IMR-90 (cell line): ENCODE results near the gene NHLRC2. TPM values are rescaled to one million over a fixed set of nuclear protein-coding genes. Genes with fewer than 3 reads are reported as not detected.

ENCODE experiments used
- ATAC-seq: fragments of 200-7000 bp; cut with Tn5 transposase; 2 replicates; pipeline ENCODE4 v1.9.1; 2020; ENCODE audit warnings: low read depth, mild to moderate bottlenecking, moderate library complexity
- BruUV-seq: library from RNA; stranded (reverse); fragments of 400-500 nt; replicated peaks from 2 replicates; lab custom pipeline; 2021; lab: Mats Ljungman, UMichigan
- CTCF ChIA-PET: fragments of 300-600 bp; formaldehyde crosslinking; extraction: SDS; loops from one replicate; lab custom pipeline; 2021; ENCODE audit warnings: antibody characterized with exemption; lab: Yijun Ruan, JAX
- POLR2A ChIA-PET: fragments of 300-600 bp; sonication (Branson Sonifier 250); formaldehyde crosslinking; loops from one replicate; lab custom pipeline; 2022; ENCODE audit warnings: antibody characterized with exemption; ENCODE audit not compliant: unreplicated experiment; lab: Charles Lee
- DNase-seq: peaks from one replicate; pipeline ENCODE4 v3.0.0; 2013
- H2AFZ ChIP-seq: replicated peaks from 2 replicates; pipeline ENCODE3; 2013; ENCODE audit warnings: low read length, mild to moderate bottlenecking; ENCODE audit not compliant: poor library complexity
- H2AK5ac ChIP-seq: 2 replicates; pipeline ENCODE4 v1.6.1; 2013; ENCODE audit warnings: low read depth, low read length, inconsistent platforms
- H2AK9ac ChIP-seq: replicated peaks from 2 replicates; pipeline ENCODE3; 2013; ENCODE audit warnings: mild to moderate bottlenecking, low read depth, low read length, moderate library complexity; ENCODE audit not compliant: poor library complexity
- H2BK120ac ChIP-seq: 2 replicates; pipeline ENCODE4 v1.6.1; 2013; ENCODE audit warnings: low read depth, low read length, inconsistent platforms
- H2BK15ac ChIP-seq: 3 replicates; pipeline ENCODE4 v1.6.1; 2013; ENCODE audit warnings: low read depth, low read length, inconsistent platforms
- H2BK20ac ChIP-seq: 2 replicates; pipeline ENCODE4 v1.6.1; 2013; ENCODE audit warnings: low read depth, mild to moderate bottlenecking, inconsistent platforms, low read length, moderate library complexity
- H2BK5ac ChIP-seq: 2 replicates; pipeline ENCODE4 v1.6.1; 2013; ENCODE audit warnings: mild to moderate bottlenecking, low read depth, low read length, inconsistent platforms; ENCODE audit not compliant: poor library complexity, severe bottlenecking
- H3K14ac ChIP-seq: replicated peaks from 2 replicates; pipeline ENCODE4 v1.6.1; 2013; ENCODE audit warnings: low read depth, low read length, inconsistent platforms
- H3K18ac ChIP-seq: 2 replicates; pipeline ENCODE4 v1.6.1; 2013; ENCODE audit warnings: low read depth, low read length, control low read depth
- H3K23ac ChIP-seq: 2 replicates; pipeline ENCODE4 v1.6.1; 2013; ENCODE audit warnings: low read depth, low read length, inconsistent platforms
- H3K27ac ChIP-seq: 2 replicates; pipeline ENCODE4 v1.5.1; 2013; ENCODE audit warnings: mild to moderate bottlenecking, control low read depth, low read length; ENCODE audit not compliant: insufficient read depth
- H3K27me3 ChIP-seq: 2 replicates; pipeline ENCODE4 v1.6.1; 2013; ENCODE audit warnings: low read length; ENCODE audit not compliant: control insufficient read depth, insufficient read depth
- H3K36me3 ChIP-seq: 2 replicates; pipeline ENCODE4 v1.6.1; 2013; ENCODE audit warnings: low read length, mixed read lengths; ENCODE audit not compliant: control insufficient read depth, insufficient read depth
- H3K4ac ChIP-seq: 2 replicates; pipeline ENCODE4 v1.6.1; 2013; ENCODE audit warnings: low read depth, low read length, inconsistent platforms
- H3K4me1 ChIP-seq: 2 replicates; pipeline ENCODE4 v1.6.1; 2013; ENCODE audit warnings: low read length, mixed read lengths; ENCODE audit not compliant: control insufficient read depth, insufficient read depth
- H3K4me2 ChIP-seq: 2 replicates; pipeline ENCODE4 v1.6.1; 2013; ENCODE audit warnings: low read depth, mild to moderate bottlenecking, control low read depth, low read length, moderate library complexity
- H3K4me3 ChIP-seq: 2 replicates; pipeline ENCODE4 v1.5.1; 2013; ENCODE audit warnings: low read depth, mild to moderate bottlenecking, control low read depth, low read length, moderate library complexity; ENCODE audit not compliant: insufficient read depth
- H3K56ac ChIP-seq: 2 replicates; pipeline ENCODE4 v1.6.1; 2013; ENCODE audit warnings: low read length, inconsistent platforms; ENCODE audit not compliant: insufficient read depth; ENCODE audit errors: extremely low read depth
- H3K79me1 ChIP-seq, 2 experiments: 2 replicates each; pipeline ENCODE4 v1.6.1; 2013; ENCODE audit warnings: low read length in 2 of 2, inconsistent platforms in 1 of 2, low read depth in 1 of 2
- H3K9ac ChIP-seq: 2 replicates; pipeline ENCODE4 v1.6.1; 2013; ENCODE audit warnings: low read depth, low read length, control low read depth
- H3K9me1 ChIP-seq: 2 replicates; pipeline ENCODE4 v1.6.1; 2013; ENCODE audit warnings: low read length, inconsistent platforms; ENCODE audit not compliant: insufficient read depth
- H3K9me3 ChIP-seq: 2 replicates; pipeline ENCODE4 v1.6.1; 2013; ENCODE audit warnings: low read length; ENCODE audit not compliant: control insufficient read depth, insufficient read depth
- H4K20me1 ChIP-seq: 2 replicates; pipeline ENCODE4 v1.6.1; 2013; ENCODE audit warnings: low read length, inconsistent platforms; ENCODE audit not compliant: insufficient read depth
- H4K5ac ChIP-seq: 2 replicates; pipeline ENCODE4 v1.6.1; 2013; ENCODE audit warnings: mild to moderate bottlenecking, low read depth, low read length, control low read depth
- H4K8ac ChIP-seq, 2 experiments: 2 replicates each; pipeline ENCODE4 v1.6.1; 2013; ENCODE audit warnings: low read depth in 2 of 2, low read length in 2 of 2, control low read depth in 1 of 2, inconsistent platforms in 1 of 2
- H4K91ac ChIP-seq: 2 replicates; pipeline ENCODE4 v1.6.1; 2013; ENCODE audit warnings: low read depth, low read length, inconsistent platforms; ENCODE audit not compliant: insufficient read depth
- BHLHE40 ChIP-seq: fragments of 150-350 bp; IDR thresholded peaks from 2 replicates; pipeline ENCODE4 v1.6.1; 2016; ENCODE audit warnings: mild to moderate bottlenecking, low read depth, low read length
- CEBPB ChIP-seq: IDR thresholded peaks from 2 replicates; pipeline ENCODE4 v1.6.1; 2012; ENCODE audit warnings: low read depth, low read length, improper control_type of control experiment
- CHD1 ChIP-seq: IDR thresholded peaks from 2 replicates; pipeline ENCODE4 v1.6.1; 2012; ENCODE audit warnings: low read depth, low read length, improper control_type of control experiment
- CTCF ChIP-seq: conservative IDR thresholded peaks from 2 replicates; pipeline ENCODE4 v1.5.1; 2012; ENCODE audit warnings: mild to moderate bottlenecking, low read depth, low read length, improper control_type of control experiment
- FOS ChIP-seq: fragments of 150-350 bp; IDR thresholded peaks from 2 replicates; pipeline ENCODE4 v1.6.1; 2016; ENCODE audit warnings: low read depth, low read length
- MAFK ChIP-seq: IDR thresholded peaks from 2 replicates; pipeline ENCODE4 v1.6.1; 2012; ENCODE audit warnings: low read depth, low read length, improper control_type of control experiment
- MAZ ChIP-seq: IDR thresholded peaks from 2 replicates; pipeline ENCODE4 v1.6.1; 2012; ENCODE audit warnings: low read depth, mild to moderate bottlenecking, low read length, improper control_type of control experiment, moderate library complexity, borderline replicate concordance
- MXI1 ChIP-seq: IDR thresholded peaks from 2 replicates; pipeline ENCODE4 v1.6.1; 2012; ENCODE audit warnings: low read depth, mild to moderate bottlenecking, low read length, moderate library complexity, borderline replicate concordance
- NFE2L2 ChIP-seq: fragments of 150-350 bp; IDR thresholded peaks from 2 replicates; pipeline ENCODE4 v1.6.1; 2016; ENCODE audit warnings: low read depth, mild to moderate bottlenecking, low read length
- POLR2A ChIP-seq: IDR thresholded peaks from 2 replicates; pipeline ENCODE4 v1.6.1; 2012; ENCODE audit warnings: mild to moderate bottlenecking, low read depth, low read length
- RAD21 ChIP-seq: IDR thresholded peaks from 2 replicates; pipeline ENCODE4 v1.6.1; 2012; ENCODE audit warnings: low read length, improper control_type of control experiment
- RCOR1 ChIP-seq: IDR thresholded peaks from 2 replicates; pipeline ENCODE4 v1.6.1; 2012; ENCODE audit warnings: mild to moderate bottlenecking, low read length, improper control_type of control experiment; ENCODE audit not compliant: insufficient replicate concordance
- RFX5 ChIP-seq: IDR thresholded peaks from 2 replicates; pipeline ENCODE4 v1.8.0; 2012; ENCODE audit warnings: low read depth, mild to moderate bottlenecking, low read length, moderate library complexity
- SMC3 ChIP-seq: fragments of 150-350 bp; IDR thresholded peaks from 2 replicates; pipeline ENCODE4 v1.6.1; 2016; ENCODE audit warnings: low read depth, mild to moderate bottlenecking, antibody characterized with exemption, low read length, moderate library complexity
- WGBS, 2 experiments: methylation state at CpG; one replicate each; pipeline versions ENCODE4 v1.1.5 to v1.1.7; 2013; ENCODE audit warnings: missing lambda C conversion rate in 2 of 2; ENCODE audit not compliant: insufficient read length in 1 of 2; ENCODE audit errors: extremely low coverage in 2 of 2; 5-methylcytosine and 5-hydroxymethylcytosine counted together
- dilution Hi-C: fragments of 300-500 bp; cut with HindIII; formaldehyde crosslinking; loops from one replicate; pipeline ENCODE4 v1.14.3; 2018; ENCODE audit warnings: low sequenced_read_pairs; ENCODE audit not compliant: unreplicated experiment
- in situ Hi-C: fragments of 300-500 bp; cut with MboI; formaldehyde crosslinking; loops from 3 replicates; pipeline ENCODE4 v1.14.3; 2019; ENCODE audit warnings: low sequenced_read_pairs, inconsistent platforms, mixed read lengths
- intact Hi-C: fragments of 100-400 bp; cut with micrococcal nuclease; formaldehyde crosslinking; loops from 2 replicates; pipeline ENCODE4 v1.10.0; 2022
- polyA plus RNA-seq, 3 experiments: library from polyadenylated mRNA; depleted of rRNA; stranded (reverse); fragments of >200 nt; gene quantifications; 2 replicates each; pipeline ENCODE4 v1.2.3, GENCODE V29; 2012; ENCODE audit warnings: low replicate concordance in 1 of 3
- total RNA-seq: library from RNA; depleted of rRNA; stranded (reverse); fragments of >200 nt; gene quantifications from 2 replicates; pipeline ENCODE4 v1.2.3, GENCODE V29; 2012
- TF ChIP-seq, protein P1 (sequence below): fragments of 150-350 bp; IDR thresholded peaks from 2 replicates; pipeline ENCODE4 v1.6.1; 2016; ENCODE audit warnings: low read depth, mild to moderate bottlenecking, low read length, moderate library complexity, borderline replicate concordance
- TF ChIP-seq, protein P2 (sequence below): fragments of 150-350 bp; IDR thresholded peaks from 2 replicates; pipeline ENCODE4 v1.6.1; 2017; ENCODE audit warnings: mild to moderate bottlenecking, antibody characterized with exemption, low read length, low read depth

The NHLRC2 gene
- total and polyA plus RNA-seq, 2 of the 4 experiments (the other 2 are of a cell fraction) = 3.0 to 11.8 TPM

DNA sequence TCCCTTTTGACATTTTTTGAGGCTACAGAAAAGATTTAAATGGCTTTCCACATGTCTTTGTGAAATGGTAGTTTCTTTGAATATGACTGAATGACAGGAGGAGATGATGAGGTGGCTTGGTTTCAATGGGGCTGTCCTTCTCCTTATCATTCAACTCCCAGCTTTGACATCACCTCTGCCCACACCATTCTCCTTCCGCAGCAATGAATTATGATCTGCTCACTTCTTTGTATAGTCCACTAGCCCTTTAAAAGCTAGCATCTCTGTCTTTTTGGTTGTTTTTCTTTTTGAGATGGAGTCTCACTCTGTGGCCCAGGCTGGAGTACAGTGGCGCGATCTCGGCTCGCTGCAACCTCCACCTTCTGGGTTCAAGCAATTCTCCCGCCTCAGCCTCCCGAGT is 32.3 kb upstream of the NHLRC2 start:
- H2AK9ac ChIP-seq = no peak overlapping the region
- no peak overlapping the region for H2AFZ ChIP-seq
- no peak overlapping the region for H2BK15ac ChIP-seq
- H4K8ac ChIP-seq = no peak overlapping the region
- H2AK5ac ChIP-seq = no peak overlapping the region
- intact Hi-C loops (no loop called here), in situ Hi-C loops (no loop called here), dilution Hi-C loops (no loop called here)
- no peaks in the 10 kb centered on the region; the same call in 1 of the 2 replicates for H3K9me3 ChIP-seq
- H3K36me3 ChIP-seq = no peaks in the 10 kb centered on the region
- H3K79me1 ChIP-seq = no peaks in the 10 kb centered on the region
- H3K14ac ChIP-seq = no peak overlapping the region
- H3K9ac ChIP-seq = no peak overlapping the region
- no peak overlapping the region for H3K23ac ChIP-seq
- TF ChIP-seq RFX5 = no peak
- no peak for TF ChIP-seq POLR2A
- TF ChIP-seq RAD21 = no peak
- no peak for TF ChIP-seq MAZ
- TF ChIP-seq CHD1 = no peak
- TF ChIP-seq, protein P1, sequence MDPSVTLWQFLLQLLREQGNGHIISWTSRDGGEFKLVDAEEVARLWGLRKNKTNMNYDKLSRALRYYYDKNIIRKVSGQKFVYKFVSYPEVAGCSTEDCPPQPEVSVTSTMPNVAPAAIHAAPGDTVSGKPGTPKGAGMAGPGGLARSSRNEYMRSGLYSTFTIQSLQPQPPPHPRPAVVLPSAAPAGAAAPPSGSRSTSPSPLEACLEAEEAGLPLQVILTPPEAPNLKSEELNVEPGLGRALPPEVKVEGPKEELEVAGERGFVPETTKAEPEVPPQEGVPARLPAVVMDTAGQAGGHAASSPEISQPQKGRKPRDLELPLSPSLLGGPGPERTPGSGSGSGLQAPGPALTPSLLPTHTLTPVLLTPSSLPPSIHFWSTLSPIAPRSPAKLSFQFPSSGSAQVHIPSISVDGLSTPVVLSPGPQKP = no peak
- no peak for TF ChIP-seq BHLHE40
- TF ChIP-seq NFE2L2 = no peak
- TF ChIP-seq, protein P2, sequence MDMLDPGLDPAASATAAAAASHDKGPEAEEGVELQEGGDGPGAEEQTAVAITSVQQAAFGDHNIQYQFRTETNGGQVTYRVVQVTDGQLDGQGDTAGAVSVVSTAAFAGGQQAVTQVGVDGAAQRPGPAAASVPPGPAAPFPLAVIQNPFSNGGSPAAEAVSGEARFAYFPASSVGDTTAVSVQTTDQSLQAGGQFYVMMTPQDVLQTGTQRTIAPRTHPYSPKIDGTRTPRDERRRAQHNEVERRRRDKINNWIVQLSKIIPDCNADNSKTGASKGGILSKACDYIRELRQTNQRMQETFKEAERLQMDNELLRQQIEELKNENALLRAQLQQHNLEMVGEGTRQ = no peak
- no peak for TF ChIP-seq RCOR1
- TF ChIP-seq CTCF = no peak
- no peak for TF ChIP-seq MXI1
- TF ChIP-seq MAFK = no peak
- TF ChIP-seq CEBPB = no peak
- TF ChIP-seq SMC3 = no peak
- no peak for TF ChIP-seq FOS
- H4K91ac ChIP-seq = no peak overlapping the region
- H2BK5ac ChIP-seq = no peak overlapping the region
- ChIA-PET CTCF (interaction anchor here (0.6 kb wide), 1 partner anchor 82 kb away, joined by 5 read pairs; no protein-coding TSS in a partner anchor), POLR2A (no interaction called here)
- H3K4ac ChIP-seq = no peak overlapping the region
- H3K4me2 ChIP-seq = no peak overlapping the region
- H3K56ac ChIP-seq = no peak overlapping the region
- no peak overlapping the region for H2BK20ac ChIP-seq
- DNase-seq (no peak), ATAC-seq (no peak)
- no peak overlapping the region for H4K5ac ChIP-seq
- no TSS peak for BruUV-seq
- H4K20me1 ChIP-seq = no peaks in the 10 kb centered on the region
- no peaks in the 10 kb centered on the region for H3K9me1 ChIP-seq
- H3K4me1 ChIP-seq = no peaks in the 10 kb centered on the region; the same call in 1 of the 2 replicates
- no peak overlapping the region for H3K4me3 ChIP-seq
- no CpG with 5 or more reads among the region's 7 CpGs for WGBS, 2 experiments
- H3K27me3 ChIP-seq = peaks cover 7% of the 10 kb centered on the region
- H3K18ac ChIP-seq = no peak overlapping the region
- no peak overlapping the region for H2BK120ac ChIP-seq
- no peak overlapping the region for H3K27ac ChIP-seq
